Mammary epithelial cell (primary cell): ENCODE data around the gene HACD3.

ENCODE experiments used
- EZH2 ChIP-seq: IDR thresholded peaks from 2 replicates; pipeline ENCODE4 v1.6.1; 2012; ENCODE audit warnings: low read length, inconsistent platforms, borderline replicate concordance
- TF ChIP-seq, protein P1 (sequence below), 2 donors: IDR thresholded peaks in 1 of 2; conservative IDR thresholded peaks in 1 of 2; 2 replicates each; pipeline ENCODE4 v1.5.1; 2011 to 2012; ENCODE audit warnings: inconsistent platforms in 2 of 2, low read length in 2 of 2, mild to moderate bottlenecking in 2 of 2, control low read depth in 1 of 2, low read depth in 1 of 2; ENCODE audit not compliant: insufficient read depth in 1 of 2; ENCODE audit errors: extremely low read depth in 1 of 2

DNA sequence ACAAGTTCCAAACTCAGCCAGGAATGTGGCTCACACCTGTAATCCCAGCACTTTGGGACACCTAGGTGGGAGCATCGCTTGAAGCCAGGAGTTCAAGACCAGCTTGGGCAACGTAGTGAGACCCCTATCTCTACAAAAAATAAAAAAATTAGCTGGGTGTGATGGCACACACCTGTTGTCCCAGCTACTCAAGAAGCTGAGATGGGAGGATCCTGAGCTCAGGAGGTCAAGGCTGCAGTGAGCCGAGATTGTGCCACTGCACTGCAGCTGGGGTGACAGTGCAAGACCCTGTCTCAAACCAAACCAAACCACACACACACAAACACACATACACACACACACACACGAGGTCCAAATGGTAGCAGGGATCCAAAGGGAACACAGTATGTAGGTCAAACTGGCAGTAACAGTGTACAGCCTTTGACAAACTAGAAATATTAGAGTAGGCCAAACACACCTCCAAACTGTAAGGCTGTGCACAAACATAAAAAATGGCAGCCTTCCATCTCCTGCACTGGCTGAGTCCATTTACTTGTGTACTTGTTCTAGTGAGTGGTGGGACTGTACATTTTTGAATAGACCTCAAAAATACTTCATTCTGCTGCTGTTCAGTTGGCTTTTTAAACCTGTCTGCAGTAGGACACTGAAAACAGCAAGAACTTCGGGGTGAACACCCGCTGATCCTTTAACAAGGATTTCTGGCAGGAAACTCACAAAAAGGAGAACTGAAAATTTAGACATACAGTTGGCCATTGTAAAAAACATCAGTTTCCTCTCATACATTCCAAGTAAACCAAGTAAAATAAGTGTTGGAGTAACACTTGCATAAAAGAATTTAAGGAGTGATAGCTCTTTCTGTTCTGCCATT lies 47.1 kb downstream of the HACD3 start:
- TF ChIP-seq, protein P1, sequence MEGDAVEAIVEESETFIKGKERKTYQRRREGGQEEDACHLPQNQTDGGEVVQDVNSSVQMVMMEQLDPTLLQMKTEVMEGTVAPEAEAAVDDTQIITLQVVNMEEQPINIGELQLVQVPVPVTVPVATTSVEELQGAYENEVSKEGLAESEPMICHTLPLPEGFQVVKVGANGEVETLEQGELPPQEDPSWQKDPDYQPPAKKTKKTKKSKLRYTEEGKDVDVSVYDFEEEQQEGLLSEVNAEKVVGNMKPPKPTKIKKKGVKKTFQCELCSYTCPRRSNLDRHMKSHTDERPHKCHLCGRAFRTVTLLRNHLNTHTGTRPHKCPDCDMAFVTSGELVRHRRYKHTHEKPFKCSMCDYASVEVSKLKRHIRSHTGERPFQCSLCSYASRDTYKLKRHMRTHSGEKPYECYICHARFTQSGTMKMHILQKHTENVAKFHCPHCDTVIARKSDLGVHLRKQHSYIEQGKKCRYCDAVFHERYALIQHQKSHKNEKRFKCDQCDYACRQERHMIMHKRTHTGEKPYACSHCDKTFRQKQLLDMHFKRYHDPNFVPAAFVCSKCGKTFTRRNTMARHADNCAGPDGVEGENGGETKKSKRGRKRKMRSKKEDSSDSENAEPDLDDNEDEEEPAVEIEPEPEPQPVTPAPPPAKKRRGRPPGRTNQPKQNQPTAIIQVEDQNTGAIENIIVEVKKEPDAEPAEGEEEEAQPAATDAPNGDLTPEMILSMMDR (conservative IDR thresholded peaks at IDR 0.05 in 1 of 2, IDR thresholded peaks at IDR 0.05 in 1 of 2; ENCODE audit: extremely low read depth in 1 of 2, insufficient read depth in 1 of 2, low read depth in 1 of 2, low read length in 2 of 2), result no peak
- no peak for TF ChIP-seq EZH2
